GM18498 (cell line): ENCODE measurements around the gene BACE2.

Experiments used
- ATAC-seq: cut with Tn5 transposase; IDR thresholded peaks from one replicate; pipeline ENCODE4 v1.9.1; 2021; ENCODE audit warnings: mild to moderate bottlenecking, moderate library complexity; ENCODE audit not compliant: unreplicated experiment

BACE2 gene

DNA sequence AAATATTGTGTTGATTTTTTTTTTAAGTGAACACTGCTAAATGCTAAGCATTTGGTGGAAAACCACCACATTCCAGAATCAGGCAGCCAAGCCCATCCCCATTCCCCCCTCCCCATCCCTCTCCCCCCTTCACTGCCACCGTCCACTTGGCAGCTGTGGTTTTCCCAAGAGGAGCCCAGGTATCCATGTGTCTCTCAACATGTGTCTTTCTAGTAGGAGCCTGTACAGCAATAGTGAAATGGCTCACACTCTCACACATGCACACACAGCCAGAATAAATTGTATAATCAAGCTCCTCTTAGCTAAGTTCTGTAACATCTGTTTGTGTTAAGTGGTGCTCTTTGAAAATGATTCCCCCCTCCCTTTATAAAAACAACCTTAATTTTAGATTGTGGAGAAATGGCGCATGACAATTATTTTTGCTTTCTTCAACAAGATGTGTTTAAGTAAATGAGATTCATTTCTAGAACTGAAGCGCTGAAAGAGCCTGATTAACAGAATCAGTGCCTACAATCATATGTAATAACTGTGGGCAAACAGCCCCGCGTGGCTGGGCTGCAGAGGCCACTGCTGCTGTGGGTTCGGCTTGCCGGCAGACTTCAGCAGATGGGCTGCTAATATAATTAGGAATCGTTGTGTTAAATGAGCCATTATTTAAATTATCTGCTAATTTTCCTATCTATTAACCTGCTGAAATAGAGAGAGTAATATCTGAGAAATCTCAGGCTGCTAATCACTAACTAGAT, 43.3 kb downstream of the BACE2 start:
- ATAC-seq = no peak

DNA sequence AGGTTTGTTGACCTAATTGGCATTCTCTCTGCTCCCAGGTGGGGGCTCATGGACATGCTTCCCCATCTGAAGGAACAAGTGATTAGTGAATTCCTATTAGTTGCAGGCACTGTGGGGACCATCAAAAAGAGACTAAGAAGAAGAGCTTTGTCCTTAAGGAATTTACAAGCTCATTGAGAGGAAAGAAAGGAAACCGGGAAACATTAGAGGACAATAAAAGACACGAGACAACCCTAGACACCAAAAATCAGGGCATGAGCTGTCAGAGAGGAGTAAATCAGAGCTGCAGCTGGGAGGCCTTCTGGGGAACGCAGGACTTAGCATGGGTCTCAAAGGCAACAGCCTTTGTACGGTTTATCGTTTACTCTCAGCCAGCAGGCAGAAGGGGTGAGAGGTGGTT, 45.1 kb downstream of the BACE2 start:
- no peak for ATAC-seq

DNA sequence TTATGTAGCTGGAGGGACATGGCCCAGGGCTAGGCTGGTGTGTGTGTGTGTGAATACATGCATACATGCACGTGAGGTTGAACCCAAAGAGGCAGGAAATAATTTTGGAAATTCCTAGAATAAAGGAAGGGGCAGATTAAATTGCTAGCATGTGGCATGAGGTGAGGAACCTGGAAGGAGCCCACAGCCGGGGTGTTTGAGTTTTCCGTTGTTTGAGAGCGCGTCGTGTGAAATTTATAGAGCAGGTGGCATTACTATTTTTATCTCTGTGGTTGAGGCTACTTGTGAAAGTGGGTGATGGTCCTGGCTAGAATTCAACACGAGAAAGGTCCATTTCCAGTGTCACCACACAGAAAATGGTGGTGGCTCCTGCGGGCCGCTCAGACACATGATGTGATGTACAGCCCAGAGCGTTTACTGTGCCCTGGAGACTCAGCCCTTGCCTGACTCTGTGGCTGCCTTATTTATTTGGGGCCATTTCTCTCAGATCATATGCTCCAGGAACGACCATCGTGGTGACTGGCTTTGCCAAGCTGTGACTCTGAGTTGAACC, 48.0 kb downstream of the BACE2 start:
- ATAC-seq = no peak

DNA sequence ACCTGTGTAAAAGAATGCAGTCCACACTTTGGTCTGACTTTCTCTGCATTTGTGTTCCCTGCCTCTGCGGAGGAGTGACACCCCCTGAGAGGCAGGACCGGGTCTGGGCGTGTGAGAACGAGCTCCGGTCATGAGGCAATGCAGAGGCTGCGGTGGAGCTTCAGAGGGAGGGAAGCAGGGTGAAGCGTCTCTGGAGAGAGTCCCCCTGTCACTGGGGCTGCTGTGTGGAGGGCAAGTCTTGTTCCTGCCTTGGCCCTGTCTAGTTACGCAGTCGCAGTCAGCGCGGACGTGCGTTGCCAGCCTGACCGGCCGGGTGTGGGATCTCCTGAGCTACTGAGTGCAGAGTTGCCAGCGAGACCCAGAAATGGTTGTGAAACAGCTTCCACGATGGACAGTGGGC, 48.5 kb downstream of the BACE2 start:
- ATAC-seq = no peak

DNA sequence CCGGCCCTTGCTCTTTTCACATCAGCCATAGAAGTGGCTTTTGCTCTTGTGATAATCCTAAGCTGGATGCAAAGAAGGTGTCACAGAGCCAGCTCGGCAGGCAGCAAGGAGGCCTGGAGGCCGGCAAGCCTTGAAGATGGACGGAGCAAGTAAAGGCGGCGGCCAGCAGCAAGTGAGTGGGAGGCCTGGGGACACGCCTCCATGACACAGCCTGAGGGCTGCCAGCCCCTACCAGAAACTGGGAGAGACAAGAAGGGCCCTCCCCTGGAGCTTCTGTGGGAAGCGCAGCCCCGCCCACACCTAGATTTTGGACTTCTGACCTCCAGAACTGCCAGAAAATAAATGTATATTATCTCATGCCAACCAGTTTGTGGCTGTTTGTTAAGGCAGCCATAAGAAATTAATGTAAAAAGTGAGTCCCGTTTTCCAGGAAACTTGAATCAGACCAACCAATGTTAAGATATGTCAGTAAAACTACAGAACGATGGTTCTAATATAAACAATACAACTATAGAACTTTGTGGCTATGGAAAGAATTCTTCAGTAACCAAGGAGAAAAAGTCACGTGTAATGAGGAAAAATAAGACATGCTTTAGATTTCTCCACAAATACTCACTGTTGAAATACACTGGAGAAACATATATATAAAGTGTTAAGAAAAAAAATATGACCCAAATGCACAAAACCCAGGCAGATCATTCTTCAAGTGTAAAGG, 49.9 kb downstream of the BACE2 start:
- no peak for ATAC-seq

DNA sequence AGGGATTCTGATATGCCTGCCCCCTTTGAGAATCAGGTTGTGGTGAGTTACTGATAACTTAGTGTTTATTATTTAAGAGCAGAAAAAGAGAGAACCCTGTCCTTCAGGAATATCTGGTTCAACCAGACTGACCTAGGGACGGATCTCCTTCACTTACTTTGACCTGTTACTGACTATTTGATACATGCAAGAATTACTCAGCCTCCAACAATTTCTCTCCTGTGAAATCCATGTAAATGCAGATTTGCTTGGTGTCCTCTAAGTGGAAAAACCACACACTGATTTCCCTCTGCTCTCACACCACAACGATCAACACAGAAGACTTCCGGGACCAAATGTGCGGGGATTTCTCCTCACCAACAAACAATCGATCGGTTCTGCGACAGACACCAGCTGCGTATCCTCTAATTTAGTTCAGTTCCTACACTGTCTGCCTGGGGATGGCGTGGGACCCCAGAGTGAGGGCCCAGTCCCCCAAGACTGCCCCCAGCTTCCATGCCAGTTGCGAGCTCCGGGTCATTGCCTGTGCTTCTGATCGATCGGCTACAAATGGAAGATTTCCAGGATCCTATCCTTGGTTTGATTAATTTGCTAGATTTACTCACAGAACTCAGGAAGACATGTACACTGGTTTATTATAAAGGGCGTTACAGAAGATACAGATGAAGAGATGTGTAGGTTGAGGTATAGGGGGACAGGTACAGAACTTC, 51.7 kb downstream of the BACE2 start:
- no peak for ATAC-seq

DNA sequence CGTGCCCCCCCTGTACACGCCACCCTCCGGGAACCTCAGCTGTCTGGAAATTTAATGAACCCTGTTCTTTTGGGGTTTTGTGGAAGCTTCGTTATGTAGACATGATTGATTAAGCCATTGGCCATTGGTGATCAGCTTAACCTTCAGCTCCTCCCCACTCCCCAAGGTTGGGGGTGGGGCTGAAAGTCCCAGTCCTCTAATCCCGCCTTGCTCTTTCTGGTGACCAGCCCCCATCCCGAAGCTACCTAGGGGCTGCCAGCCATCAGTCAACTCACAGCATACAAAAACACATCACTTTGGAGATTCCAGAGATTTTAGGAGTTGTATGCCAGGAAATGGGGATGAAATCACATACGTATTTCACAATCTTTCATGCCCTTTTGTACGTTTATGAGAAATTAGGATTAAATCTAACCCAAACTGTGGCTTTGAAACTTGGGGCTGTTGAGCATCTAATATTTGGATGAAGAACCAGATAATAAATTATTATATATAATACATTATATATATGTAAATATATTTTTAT, 52.3 kb downstream of the BACE2 start:
- no peak for ATAC-seq

DNA sequence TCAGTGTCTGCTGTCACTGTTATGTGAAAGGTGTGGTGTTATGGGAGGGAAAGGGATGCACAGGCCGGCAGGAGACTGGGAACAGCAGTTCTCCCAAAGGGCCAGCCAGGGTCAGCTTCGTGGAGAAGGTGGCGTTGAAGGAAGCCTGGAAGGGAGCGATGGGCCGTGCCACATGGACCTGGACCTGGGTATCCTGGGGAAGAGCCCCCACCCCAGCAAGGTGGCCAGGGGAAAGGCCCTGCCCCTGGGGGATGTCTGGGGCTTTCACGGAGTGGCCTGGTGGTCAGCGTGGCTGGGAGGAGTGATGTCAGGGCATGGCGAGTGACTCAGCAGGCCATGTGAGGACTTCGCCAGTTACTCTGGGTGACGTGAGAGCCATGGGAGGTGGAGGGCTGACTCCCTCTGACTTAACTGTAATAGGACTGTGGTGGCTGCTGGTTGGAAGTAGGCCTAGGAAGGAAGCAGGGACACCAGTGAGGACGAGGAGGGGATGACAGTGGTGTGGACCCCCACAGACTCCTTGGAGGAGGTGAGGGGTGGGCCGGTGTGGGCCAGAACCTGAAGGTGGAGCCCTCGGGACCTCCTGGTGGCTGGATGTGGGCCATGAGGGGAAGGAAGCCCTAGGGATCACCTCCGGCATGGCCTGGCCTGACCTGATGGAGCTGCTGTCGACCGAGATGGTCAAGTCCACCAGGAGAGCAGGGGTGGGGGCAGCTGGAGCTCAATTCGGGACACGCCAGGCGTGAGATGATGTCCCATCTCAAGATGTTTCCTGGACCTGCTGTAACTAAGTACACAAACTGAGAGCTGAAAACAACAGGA, 54.5 kb downstream of the BACE2 start:
- ATAC-seq = no peak

DNA sequence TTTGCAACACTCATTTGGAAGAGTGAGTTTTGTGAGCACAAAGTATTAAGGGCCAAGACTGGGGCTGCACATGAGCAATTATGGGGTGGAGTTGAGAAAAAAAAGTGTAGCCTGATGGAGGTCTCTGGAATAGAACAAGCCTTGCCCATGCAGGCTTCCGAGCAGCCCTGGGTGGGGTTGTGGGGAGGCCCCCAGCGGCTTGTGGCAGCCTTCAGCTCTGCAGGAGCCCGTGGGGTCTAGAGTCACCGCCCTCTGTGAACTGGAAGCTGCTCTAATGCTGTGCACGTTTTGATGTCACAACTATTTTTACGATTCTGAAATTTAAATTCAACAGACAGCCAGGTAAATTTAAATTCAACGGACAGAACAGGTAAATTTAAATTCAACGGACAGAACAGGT, 58.9 kb downstream of the BACE2 start:
- no peak for ATAC-seq

DNA sequence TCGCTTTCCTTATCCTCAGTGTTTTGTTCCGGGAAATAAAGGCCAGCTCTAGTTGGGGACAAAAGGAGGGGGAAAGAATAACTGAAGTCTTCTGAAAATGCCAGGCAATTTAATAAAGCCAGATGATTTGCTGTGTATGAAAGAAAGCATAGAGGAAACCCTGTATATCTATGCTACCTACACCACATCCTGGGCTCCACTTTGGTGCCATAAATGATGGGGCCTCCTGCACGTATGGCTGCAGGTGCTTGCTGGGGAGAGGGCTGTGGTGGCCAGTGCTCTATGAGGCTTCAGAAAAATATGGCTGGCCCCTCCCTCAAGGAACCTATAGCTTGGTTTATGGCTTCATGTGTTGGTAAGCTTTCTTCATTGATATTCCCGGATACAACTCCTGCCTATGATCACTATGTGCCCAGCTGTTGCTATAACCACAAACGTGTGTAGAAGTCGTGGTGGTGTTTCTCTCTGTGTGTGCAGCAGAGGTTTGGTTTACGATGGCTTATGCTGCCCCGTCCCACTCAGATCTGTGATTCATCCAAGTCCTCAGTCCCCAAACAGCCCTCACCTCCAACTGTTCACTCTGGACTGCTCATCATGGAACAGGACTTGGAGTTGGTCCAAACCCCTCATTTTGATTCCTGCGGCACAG, 59.5 kb downstream of the BACE2 start:
- ATAC-seq = no peak

DNA sequence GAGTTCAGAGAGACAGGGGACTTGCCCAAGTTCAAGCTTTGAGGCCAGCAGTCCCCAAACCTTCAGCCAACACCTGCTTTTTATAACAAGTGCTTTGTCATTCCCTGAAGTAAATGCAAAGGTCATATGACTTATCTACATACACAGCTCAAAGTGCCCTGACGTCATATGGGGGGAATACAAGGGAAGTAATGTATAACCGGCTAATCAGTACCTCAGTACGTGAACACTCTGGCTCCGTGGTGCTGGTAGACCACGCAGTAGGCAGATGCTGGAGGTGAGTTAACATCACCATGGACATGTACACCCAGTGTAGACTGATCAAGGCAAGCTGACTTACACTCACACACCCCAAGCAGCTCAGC, 60.0 kb downstream of the BACE2 start:
- ATAC-seq = no peak

DNA sequence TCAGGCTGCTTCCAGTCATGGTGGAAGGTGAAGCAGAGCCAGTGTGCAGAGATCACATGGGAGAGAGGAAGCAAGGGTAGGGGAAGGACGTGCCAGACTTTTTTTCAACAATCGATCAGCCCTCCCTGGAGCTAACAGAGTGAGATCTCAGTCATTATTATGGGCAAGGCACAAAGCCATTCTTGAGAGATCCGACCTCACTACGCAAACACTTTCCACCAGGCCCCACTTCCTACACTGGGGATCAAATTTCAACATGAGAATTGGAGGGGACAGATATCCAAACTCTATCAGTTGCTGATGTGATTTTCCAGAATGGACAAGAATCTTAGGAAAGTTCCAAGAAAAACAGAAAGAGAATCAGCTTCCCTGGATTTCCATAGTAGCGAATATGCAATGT, 60.5 kb downstream of the BACE2 start:
- ATAC-seq = no peak

DNA sequence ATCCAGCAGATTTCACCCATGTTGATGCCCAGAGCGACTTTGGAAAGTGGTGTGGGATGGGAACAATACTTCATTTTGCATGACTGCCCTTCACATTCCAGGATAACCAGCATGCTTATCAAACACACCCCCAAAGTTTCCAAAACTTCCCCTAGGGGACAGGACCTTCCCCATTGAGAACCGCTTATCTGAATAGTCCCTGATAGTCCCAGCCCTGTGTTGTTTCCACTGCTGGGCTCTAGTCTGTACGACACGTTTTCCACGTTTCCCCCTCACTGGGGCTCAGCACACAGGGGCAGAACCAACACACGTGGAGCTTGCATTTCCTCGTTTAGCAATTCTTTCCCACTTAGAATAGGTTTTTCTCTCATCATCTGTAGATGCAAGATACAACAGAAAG, 61.0 kb downstream of the BACE2 start:
- ATAC-seq = no peak

DNA sequence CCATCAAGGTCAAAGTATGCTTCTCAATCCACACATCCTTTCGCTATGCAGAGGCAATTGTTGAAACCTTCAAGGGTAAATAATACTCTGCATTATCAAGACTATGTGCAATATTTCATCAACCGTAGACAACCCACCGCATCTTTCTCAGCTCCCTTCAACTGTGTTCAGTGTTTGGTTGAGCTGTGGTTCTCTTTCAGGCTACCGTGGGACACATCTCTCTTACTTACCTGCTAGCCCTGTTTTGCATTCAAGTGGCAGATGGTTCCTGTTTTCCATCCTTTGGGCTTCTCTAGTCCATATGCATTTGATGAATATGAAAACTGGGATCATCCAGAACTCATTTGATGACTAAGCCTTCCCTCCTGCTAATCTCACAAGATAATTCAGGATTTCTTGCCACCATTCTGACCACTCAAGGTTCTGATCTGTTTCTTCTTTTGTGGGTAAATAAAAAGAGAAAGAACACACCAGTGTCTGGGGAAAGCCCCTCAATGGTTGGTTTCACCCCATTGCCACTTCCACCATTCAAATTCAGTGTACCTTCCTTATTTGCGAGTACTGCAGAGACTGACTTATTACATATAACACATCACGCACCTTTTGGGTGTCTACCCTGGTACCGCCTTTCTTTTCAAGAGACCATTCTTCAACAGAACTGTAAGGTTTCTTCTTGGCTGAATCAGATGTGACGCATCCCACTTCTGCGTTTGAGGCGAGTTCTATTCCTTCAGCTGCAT, 61.7 kb downstream of the BACE2 start:
- ATAC-seq = no peak

DNA sequence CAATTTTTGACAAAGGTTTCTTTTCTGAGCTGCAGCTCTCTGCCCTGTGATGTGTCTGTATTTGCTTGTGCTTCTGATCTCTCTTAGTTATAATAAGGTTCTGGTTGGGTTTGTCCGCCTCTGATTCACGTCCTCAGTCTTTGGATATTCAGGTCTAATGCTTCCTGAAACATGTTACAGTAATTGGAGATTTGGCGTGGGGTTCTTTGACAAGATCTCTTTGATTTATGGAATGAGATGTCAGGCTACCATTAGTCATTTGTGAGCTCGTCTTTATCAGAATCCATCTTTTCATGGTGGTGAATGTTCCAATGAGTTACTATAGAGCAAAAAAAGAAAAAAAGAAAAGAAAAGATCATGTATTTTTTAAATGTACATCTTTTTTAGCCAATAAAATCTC, 62.5 kb downstream of the BACE2 start:
- no peak for ATAC-seq

DNA sequence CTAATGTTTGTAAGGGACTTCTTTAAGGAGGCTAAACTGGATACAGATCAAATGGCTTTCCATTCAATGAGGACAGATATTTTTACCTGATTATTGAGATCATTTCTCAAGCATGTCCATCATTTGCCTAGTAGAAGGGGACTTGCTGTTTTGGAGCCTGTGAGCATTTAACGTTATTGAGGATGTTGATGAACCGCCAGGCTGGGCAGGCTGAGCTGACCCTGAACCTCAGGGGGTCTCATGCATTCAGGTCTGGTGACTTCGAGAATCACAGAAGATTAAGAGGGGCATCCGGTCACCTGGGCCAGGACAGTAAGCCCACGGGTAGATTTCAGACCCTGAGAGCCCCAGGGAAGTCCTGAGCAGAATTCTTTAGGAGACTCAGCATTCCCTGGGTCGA, 63.1 kb downstream of the BACE2 start:
- no peak for ATAC-seq

DNA sequence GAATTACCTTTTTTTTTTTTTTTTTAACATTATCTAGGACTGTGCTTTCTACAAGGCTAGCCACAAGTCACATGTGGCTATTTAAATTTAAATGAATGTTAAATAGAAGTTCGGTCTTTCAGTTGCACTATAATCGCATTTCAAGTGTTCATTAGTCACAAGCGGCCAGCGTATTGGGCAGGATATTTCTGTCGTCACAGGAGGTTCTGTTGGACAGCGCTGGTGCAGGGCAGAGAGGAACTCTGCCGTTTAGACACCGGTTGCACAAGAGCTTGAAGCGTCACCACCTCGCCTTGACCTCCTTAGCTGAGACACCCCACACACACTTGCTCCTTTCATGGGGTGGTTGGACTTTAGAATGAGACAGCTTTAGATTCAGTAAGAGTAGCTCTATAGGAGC, 64.1 kb downstream of the BACE2 start:
- ATAC-seq = no peak

DNA sequence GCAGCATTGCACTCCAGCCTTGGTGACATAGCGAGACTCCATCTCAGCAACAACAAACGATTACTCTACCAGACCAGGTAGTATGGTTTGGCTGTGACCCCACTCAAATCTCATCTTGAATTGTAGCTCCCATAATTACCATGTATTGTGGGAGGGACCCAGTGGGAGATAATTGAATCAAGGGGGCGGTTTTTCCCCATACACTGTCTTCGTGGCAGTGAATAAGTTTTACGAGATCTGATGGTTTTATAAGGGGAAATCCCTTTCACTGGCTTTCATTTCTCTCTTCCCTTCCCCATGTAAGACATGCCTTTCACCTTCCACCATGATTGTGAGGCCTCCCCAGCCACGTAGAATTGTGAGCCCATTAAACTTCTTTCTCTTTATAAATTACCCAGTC, 66.0 kb downstream of the BACE2 start:
- ATAC-seq = no peak

DNA sequence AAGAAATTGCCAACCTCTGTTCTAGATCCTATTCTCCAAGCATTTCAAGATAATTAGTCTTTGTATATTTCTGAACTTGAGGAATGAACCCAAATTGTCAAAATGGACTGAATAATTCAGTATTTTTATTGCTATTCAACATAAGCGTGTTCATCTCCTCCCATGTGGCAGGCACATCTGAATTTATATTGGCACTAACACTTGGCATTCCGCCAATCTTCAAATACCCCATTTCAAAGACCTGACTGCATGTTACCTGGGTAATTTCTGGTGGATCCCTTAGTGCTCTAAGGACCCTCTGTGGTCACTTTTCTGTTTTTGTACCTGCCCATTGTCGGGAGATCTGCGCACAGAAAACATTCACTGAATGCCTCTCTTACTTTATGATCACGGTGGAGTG, 66.6 kb downstream of the BACE2 start:
- ATAC-seq = no peak

DNA sequence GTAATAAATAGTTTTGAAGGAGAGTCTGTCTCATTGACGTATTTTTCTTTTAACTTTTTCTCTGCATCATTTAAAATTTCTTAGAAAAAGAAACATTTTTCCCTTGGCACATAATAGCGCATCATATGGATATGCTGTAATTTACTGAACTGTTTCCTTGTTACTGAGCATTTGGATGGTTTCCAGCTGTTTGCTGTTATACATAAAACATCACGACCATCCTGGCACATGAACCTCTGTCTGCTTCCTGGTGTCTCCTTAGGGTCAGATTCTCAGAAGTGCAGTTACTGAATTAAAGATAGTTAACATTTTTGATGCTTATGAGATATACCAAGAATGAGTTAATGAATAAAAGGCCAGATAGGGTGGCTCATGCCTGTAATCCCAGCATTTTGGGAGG, 67.2 kb downstream of the BACE2 start:
- ATAC-seq = no peak
